Activated CD4-positive, alpha-beta memory T cell treated with anti-CD3 and anti-CD28 coated beads for 36 hours (primary cell): ENCODE measurements around the gene NUP50. TPM values are rescaled to one million over a fixed set of nuclear protein-coding genes. Genes with fewer than 3 reads are reported as not detected.
A peak's percentile ranks its signal among the peaks of the same experiment; 100 is the strongest.

ENCODE experiments used
- CTCF ChIA-PET: fragments of 350-600 bp; sonication (Branson Sonifier 250); formaldehyde crosslinking; loops from one replicate; lab custom pipeline; 2021; ENCODE audit warnings: antibody characterized with exemption, inconsistent platforms; lab: Charles Lee
- POLR2A ChIA-PET: fragments of 350-600 bp; sonication (Branson Sonifier 250); formaldehyde crosslinking; loops from one replicate; lab custom pipeline; 2021; ENCODE audit warnings: antibody characterized with exemption; lab: Charles Lee
- DNase-seq: peaks from one replicate; pipeline ENCODE4 v3.0.0-alpha.2; 2020
- H3K27ac Mint-ChIP-seq: one replicate; pipeline ENCODE4 v1.8.0; 2021; ENCODE audit warnings: mixed read lengths
- H3K27me3 Mint-ChIP-seq: one replicate; pipeline ENCODE4 v1.8.0; 2021; ENCODE audit warnings: mixed read lengths
- H3K36me3 Mint-ChIP-seq: one replicate; pipeline ENCODE4 v1.8.0; 2021; ENCODE audit warnings: mixed read lengths
- H3K4me1 Mint-ChIP-seq: one replicate; pipeline ENCODE4 v1.8.0; 2021; ENCODE audit warnings: low read depth, mixed read lengths
- H3K4me3 Mint-ChIP-seq: one replicate; pipeline ENCODE4 v1.8.0; 2021; ENCODE audit warnings: mild to moderate bottlenecking, mixed read lengths
- H3K9me3 Mint-ChIP-seq: one replicate; pipeline ENCODE4 v1.8.0; 2021; ENCODE audit warnings: mixed read lengths
- intact Hi-C: fragments of 100-400 bp; cut with micrococcal nuclease; formaldehyde crosslinking; loops from one replicate; pipeline ENCODE4 v1.15.1; 2023
- total RNA-seq, 2 experiments: library from RNA; stranded (reverse); gene quantifications; one replicate each; pipeline ENCODE4 v1.2.3, GENCODE V29; 2021

The NUP50 gene
- total RNA-seq, 2 experiments from 2014 or later = 150 to 156 TPM

- ChIA-PET CTCF (no interaction called here), POLR2A (no interaction called here)
- peaks cover 3% of the 10 kb centered on the region for H3K4me1 Mint-ChIP-seq
- H3K27ac Mint-ChIP-seq = no peak overlapping the region
- no peaks in the 10 kb centered on the region for H3K9me3 Mint-ChIP-seq
- H3K4me3 Mint-ChIP-seq = no peak overlapping the region
- intact Hi-C loops = no loop called here
- H3K27me3 Mint-ChIP-seq = no peaks in the 10 kb centered on the region
- DNase-seq = no peak
- peaks cover 4% of the 10 kb centered on the region for H3K36me3 Mint-ChIP-seq
Observed at GRCh38 chr22:45212992-45213751, 49.4 kb downstream of the NUP50 start.

- CTCF ChIA-PET = interaction anchor here (0.7 kb wide), 1 partner anchor 43 kb away, joined by 3 read pairs; no protein-coding TSS in a partner anchor
- Mint-ChIP-seq H3K4me3 (no peak overlapping the region), H3K27ac (no peak overlapping the region), H3K36me3 (no peaks in the 10 kb centered on the region), H3K9me3 (no peaks in the 10 kb centered on the region), H3K4me1 (peaks cover 12% of the 10 kb centered on the region), H3K27me3 (no peaks in the 10 kb centered on the region)
- POLR2A ChIA-PET = no interaction called here
- intact Hi-C loops = no loop called here
- no peak for DNase-seq
Observed at GRCh38 chr22:45216133-45217003, 52.6 kb downstream of the NUP50 start.

GRCh38 chr22:45217345-45217744, 53.6 kb downstream of the NUP50 start:
- no peak for DNase-seq
- H3K4me1 Mint-ChIP-seq = peaks cover 12% of the 10 kb centered on the region
- no peaks in the 10 kb centered on the region for H3K36me3 Mint-ChIP-seq
- ChIA-PET POLR2A (no interaction called here), CTCF (interaction anchor here (4.8 kb wide), 1 partner anchor 9 kb away, joined by 30 read pairs; no protein-coding TSS in a partner anchor)
- no peak overlapping the region for H3K27ac Mint-ChIP-seq
- no peaks in the 10 kb centered on the region for H3K9me3 Mint-ChIP-seq
- no peaks in the 10 kb centered on the region for H3K27me3 Mint-ChIP-seq
- intact Hi-C loops = no loop called here
- H3K4me3 Mint-ChIP-seq = no peak overlapping the region

GRCh38 chr22:45217806-45218205, 54.1 kb downstream of the NUP50 start:
- ChIA-PET CTCF (interaction anchor here (4.8 kb wide), 1 partner anchor 9 kb away, joined by 30 read pairs; no protein-coding TSS in a partner anchor), POLR2A (no interaction called here)
- no peak overlapping the region for H3K27ac Mint-ChIP-seq
- intact Hi-C loops = no loop called here
- no peak for DNase-seq
- peaks cover 16% of the 10 kb centered on the region for H3K4me1 Mint-ChIP-seq
- H3K27me3 Mint-ChIP-seq = no peaks in the 10 kb centered on the region
- H3K36me3 Mint-ChIP-seq = no peaks in the 10 kb centered on the region
- no peak overlapping the region for H3K4me3 Mint-ChIP-seq
- H3K9me3 Mint-ChIP-seq = no peaks in the 10 kb centered on the region

- H3K4me1 Mint-ChIP-seq = peaks cover 23% of the 10 kb centered on the region
- no peaks in the 10 kb centered on the region for H3K36me3 Mint-ChIP-seq
- intact Hi-C loops = no loop called here
- ChIA-PET CTCF (interaction anchor here (0.9 to 4.8 kb wide), 2 partner anchors 10 to 122 kb away, joined by 3 to 30 read pairs; no protein-coding TSS in a partner anchor), POLR2A (no interaction called here)
- no peaks in the 10 kb centered on the region for H3K27me3 Mint-ChIP-seq
- no peaks in the 10 kb centered on the region for H3K9me3 Mint-ChIP-seq
- no peak overlapping the region for H3K4me3 Mint-ChIP-seq
- peak; percentile 69 for DNase-seq
- H3K27ac Mint-ChIP-seq = no peak overlapping the region
Observed at GRCh38 chr22:45218976-45219375, 55.3 kb downstream of the NUP50 start.

- peaks cover 22% of the 10 kb centered on the region for H3K4me1 Mint-ChIP-seq
Observed at GRCh38 chr22:45221201-45221600, 57.5 kb downstream of the NUP50 start.

GRCh38 chr22:45223304-45224117, 59.8 kb downstream of the NUP50 start:
- Mint-ChIP-seq H3K9me3 (no peaks in the 10 kb centered on the region), H3K27ac (no peak overlapping the region), H3K27me3 (no peaks in the 10 kb centered on the region), H3K36me3 (no peaks in the 10 kb centered on the region), H3K4me1 (peaks cover 19% of the 10 kb centered on the region), H3K4me3 (no peak overlapping the region)
- DNase-seq = no peak
- ChIA-PET CTCF (no interaction called here), POLR2A (no interaction called here)
- intact Hi-C loops = no loop called here

More at GRCh38 chr22:45221201-45221600, 57.5 kb downstream of the NUP50 start:
- POLR2A ChIA-PET = no interaction called here
- no peaks in the 10 kb centered on the region for H3K36me3 Mint-ChIP-seq
- DNase-seq = no peak
- CTCF ChIA-PET = interaction anchor here (1.1 to 4.8 kb wide), 3 partner anchors 13 to 241 kb away, joined by 3 to 30 read pairs (median 6); no protein-coding TSS in a partner anchor
- H3K27me3 Mint-ChIP-seq = no peaks in the 10 kb centered on the region
- no peak overlapping the region for H3K27ac Mint-ChIP-seq
- H3K4me3 Mint-ChIP-seq = no peak overlapping the region
- intact Hi-C loops = no loop called here
- no peaks in the 10 kb centered on the region for H3K9me3 Mint-ChIP-seq

- no peak overlapping the region for H3K4me3 Mint-ChIP-seq
- H3K36me3 Mint-ChIP-seq = no peaks in the 10 kb centered on the region
- H3K27ac Mint-ChIP-seq = no peak overlapping the region
- DNase-seq = no peak
- ChIA-PET CTCF (no interaction called here), POLR2A (no interaction called here)
- H3K9me3 Mint-ChIP-seq = no peaks in the 10 kb centered on the region
- intact Hi-C loops = no loop called here
- peaks cover 11% of the 10 kb centered on the region for H3K4me1 Mint-ChIP-seq
- no peaks in the 10 kb centered on the region for H3K27me3 Mint-ChIP-seq
Observed at GRCh38 chr22:45224331-45224730, 60.6 kb downstream of the NUP50 start.

GRCh38 chr22:45224988-45225731, 61.4 kb downstream of the NUP50 start:
- Mint-ChIP-seq H3K27me3 (no peaks in the 10 kb centered on the region), H3K4me1 (peaks cover 11% of the 10 kb centered on the region), H3K4me3 (no peak overlapping the region), H3K9me3 (no peaks in the 10 kb centered on the region), H3K36me3 (no peaks in the 10 kb centered on the region), H3K27ac (no peak overlapping the region)
- DNase-seq = no peak
- intact Hi-C loops = no loop called here
- ChIA-PET POLR2A (no interaction called here), CTCF (no interaction called here)

GRCh38 chr22:45225732-45226502, 62.2 kb downstream of the NUP50 start:
- Mint-ChIP-seq H3K4me3 (no peak overlapping the region), H3K27me3 (no peaks in the 10 kb centered on the region), H3K27ac (no peak overlapping the region), H3K9me3 (no peaks in the 10 kb centered on the region), H3K36me3 (no peaks in the 10 kb centered on the region), H3K4me1 (peaks cover 11% of the 10 kb centered on the region)
- ChIA-PET POLR2A (no interaction called here), CTCF (no interaction called here)
- no peak for DNase-seq
- intact Hi-C loops = no loop called here
